AG04449 (cell line): ENCODE data around the gene NCAN.

Source experiments
- CTCF ChIA-PET: fragments of 350-600 bp; formaldehyde crosslinking; extraction: SDS; loops from one replicate; lab custom pipeline; 2021; ENCODE audit warnings: antibody characterized with exemption; lab: Yijun Ruan, JAX
- POLR2A ChIA-PET: fragments of 400-600, 350-600 bp; formaldehyde crosslinking; extraction: SDS; loops from one replicate; lab custom pipeline; 2020; ENCODE audit warnings: antibody characterized with exemption, inconsistent platforms; lab: Yijun Ruan, JAX
- DNase-seq: peaks from one replicate; pipeline ENCODE4 v3.0.0-alpha.2; 2010; ENCODE audit warnings: low read depth, low spot score
- H3K4me3 ChIP-seq: 2 replicates; pipeline ENCODE4 v1.5.1; 2011; ENCODE audit warnings: low read depth, mild to moderate bottlenecking, control low read depth, low read length
- TF ChIP-seq, protein P1 (sequence below): IDR thresholded peaks from one replicate; pipeline ENCODE4 v1.5.1; 2011; ENCODE audit warnings: mild to moderate bottlenecking, moderate library complexity, low read length, control low read depth, inconsistent platforms; ENCODE audit not compliant: insufficient read depth; ENCODE audit errors: missing control alignments

Gene NCAN

GRCh38 chr19:19179548-19180441 lies 32.0 kb upstream of the NCAN start:
- H3K4me3 ChIP-seq = no peak overlapping the region
- ChIA-PET POLR2A (no interaction called here), CTCF (interaction anchor here (1.3 kb wide), 1 partner anchor 34 kb away, joined by 5 read pairs; no protein-coding TSS in a partner anchor)
- TF ChIP-seq, protein P1, sequence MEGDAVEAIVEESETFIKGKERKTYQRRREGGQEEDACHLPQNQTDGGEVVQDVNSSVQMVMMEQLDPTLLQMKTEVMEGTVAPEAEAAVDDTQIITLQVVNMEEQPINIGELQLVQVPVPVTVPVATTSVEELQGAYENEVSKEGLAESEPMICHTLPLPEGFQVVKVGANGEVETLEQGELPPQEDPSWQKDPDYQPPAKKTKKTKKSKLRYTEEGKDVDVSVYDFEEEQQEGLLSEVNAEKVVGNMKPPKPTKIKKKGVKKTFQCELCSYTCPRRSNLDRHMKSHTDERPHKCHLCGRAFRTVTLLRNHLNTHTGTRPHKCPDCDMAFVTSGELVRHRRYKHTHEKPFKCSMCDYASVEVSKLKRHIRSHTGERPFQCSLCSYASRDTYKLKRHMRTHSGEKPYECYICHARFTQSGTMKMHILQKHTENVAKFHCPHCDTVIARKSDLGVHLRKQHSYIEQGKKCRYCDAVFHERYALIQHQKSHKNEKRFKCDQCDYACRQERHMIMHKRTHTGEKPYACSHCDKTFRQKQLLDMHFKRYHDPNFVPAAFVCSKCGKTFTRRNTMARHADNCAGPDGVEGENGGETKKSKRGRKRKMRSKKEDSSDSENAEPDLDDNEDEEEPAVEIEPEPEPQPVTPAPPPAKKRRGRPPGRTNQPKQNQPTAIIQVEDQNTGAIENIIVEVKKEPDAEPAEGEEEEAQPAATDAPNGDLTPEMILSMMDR = no peak
- DNase-seq = no peak

DNA sequence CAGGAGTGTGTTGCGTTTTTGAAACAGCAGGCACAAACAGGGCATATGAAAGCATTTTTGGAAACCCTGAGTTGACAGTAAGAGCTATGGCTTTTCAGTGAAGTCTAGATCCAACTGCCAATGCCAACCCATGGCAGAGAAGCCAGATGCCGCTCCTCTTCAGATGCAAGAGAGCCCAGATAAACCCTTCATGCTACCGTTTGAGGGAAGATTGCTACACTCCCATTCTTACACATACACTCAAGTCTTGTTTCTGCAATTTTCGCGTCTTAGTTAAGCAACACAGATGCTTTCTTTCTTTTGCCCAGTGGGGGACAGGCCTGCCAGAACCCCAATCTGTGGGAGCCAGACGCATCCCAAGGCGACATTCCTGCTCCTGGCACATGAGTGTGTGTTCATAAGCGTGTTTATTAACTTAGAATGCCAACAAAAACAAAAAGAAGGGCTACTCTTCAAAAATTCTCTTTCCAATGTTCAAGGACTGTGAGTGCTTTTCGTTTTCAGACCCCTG lies 30.2 kb upstream of the NCAN start:
- H3K4me3 ChIP-seq = no peak overlapping the region
- CTCF ChIA-PET = interaction anchor here (1.3 kb wide), 1 partner anchor 35 kb away, joined by 5 read pairs; no protein-coding TSS in a partner anchor
- POLR2A ChIA-PET = no interaction called here
- TF ChIP-seq, protein P1 = no peak
- no peak for DNase-seq

- TF ChIP-seq, protein P1 = peak; percentile 67
- ChIA-PET POLR2A (no interaction called here), CTCF (interaction anchor here (1.8 to 6.1 kb wide), 3 partner anchors 9 to 16 kb away, joined by 4 to 51 read pairs (median 5); partner anchors contain the start of gene MEF2B)
- H3K4me3 ChIP-seq = no peak overlapping the region
- DNase-seq = no peak
Observed at GRCh38 chr19:19185853-19186740, 25.7 kb upstream of the NCAN start.

DNA sequence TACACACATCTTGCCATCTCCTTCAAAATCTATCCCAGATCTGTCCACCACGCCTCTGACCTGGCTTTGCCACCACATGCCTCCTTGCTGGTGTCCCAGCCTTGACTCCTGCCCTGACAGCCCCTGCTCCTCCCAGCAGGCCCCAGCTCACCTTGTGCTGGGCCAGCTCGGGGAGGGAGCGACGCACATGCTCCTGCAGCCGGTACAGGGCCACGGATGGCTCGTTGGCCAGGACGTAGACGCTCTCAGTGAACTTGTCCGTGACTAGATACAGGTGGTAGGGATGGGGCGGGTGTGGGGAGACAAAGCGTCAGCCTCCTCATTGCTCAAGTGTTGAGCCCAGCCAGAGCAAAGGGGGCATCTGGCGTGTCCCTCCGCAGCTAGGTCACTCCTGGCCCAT lies 25.0 kb upstream of the NCAN start:
- ChIA-PET POLR2A (no interaction called here), CTCF (interaction anchor here (1.1 to 6.1 kb wide), 3 partner anchors 10 to 129 kb away, joined by 3 to 51 read pairs (median 5); no protein-coding TSS in a partner anchor)
- no peak for DNase-seq
- TF ChIP-seq, protein P1 = no peak
- H3K4me3 ChIP-seq = no peak overlapping the region

DNA sequence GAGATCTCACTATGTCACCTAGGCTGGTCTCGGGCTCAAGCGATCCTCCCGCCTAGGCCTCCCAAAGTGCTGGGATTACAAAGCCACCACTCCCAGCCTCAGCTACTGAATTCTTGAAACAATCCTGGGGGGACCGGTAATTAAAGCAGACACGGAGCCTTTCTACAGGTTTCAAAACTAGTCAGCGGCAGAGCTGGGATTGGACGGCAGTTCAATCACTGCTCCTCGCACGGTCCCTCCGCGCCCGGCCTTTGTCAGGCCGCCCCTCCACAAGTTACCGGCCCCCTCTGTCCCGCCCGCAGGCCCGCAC lies 20.0 kb upstream of the NCAN start:
- H3K4me3 ChIP-seq = peak overlapping the region; percentile 90
- POLR2A ChIA-PET = interaction anchor here (0.7 to 0.8 kb wide), 2 partner anchors 12 to 1040 kb away, joined by 3 to 5 read pairs; partner anchors contain the start of gene NR2C2AP
- TF ChIP-seq, protein P1 = no peak
- no peak for DNase-seq
- CTCF ChIA-PET = interaction anchor here (1.8 to 5.1 kb wide), 2 partner anchors 9 to 16 kb away, joined by 5 to 51 read pairs; no protein-coding TSS in a partner anchor
